ENCODE measurements around the gene SPTBN1. TPM values are rescaled to one million over a fixed set of nuclear protein-coding genes. Genes with fewer than 3 reads are reported as not detected.

The SPTBN1 gene
- polyA plus RNA-seq, 2 of the 4 experiments (the other 2 are of a cell fraction), result 105 to 126 TPM

- ATAC-seq (peak; percentile 62 to 70), FAIRE-seq (peak; percentile 56), DNase-seq (ENCODE audit: low read depth in 1 of 2, low spot score in 1 of 2) (peak; percentile 70 to 84)
- Histone ChIP-seq H3K27ac (peak overlapping the region; percentile 89 to 98), H3K4me3 (peak overlapping the region; percentile 8; the same call in 2 of the 3 replicates), H3K4me2 (peak overlapping the region; percentile 75), H3K4me1 (peaks cover 65% of the 10 kb centered on the region), H3K9me3 (no peaks in the 10 kb centered on the region)
- TF ChIP-seq HOXB5 (CRISPR knock-in tag; IDR thresholded peaks at IDR 0.05), result no peak
- 0 out of 2 replicates have a peak, but pooled peaks have one; percentile 38 for TF ChIP-seq HOXB13 (CRISPR knock-in tag; IDR thresholded peaks at IDR 0.05; ENCODE audit: low read depth)
- no peak for TF ChIP-seq RCOR1 (IDR thresholded peaks at IDR 0.05; ENCODE audit: low read depth, low read length)
- TF ChIP-seq ATOH8 (CRISPR knock-in tag; IDR thresholded peaks at IDR 0.05; ENCODE audit: low read depth), result peak; percentile 44; the same call in 1 of the 2 replicates
- no peak for TF ChIP-seq EHF (CRISPR knock-in tag; IDR thresholded peaks at IDR 0.05)
- peak; percentile 73 for TF ChIP-seq JUNB (IDR thresholded peaks at IDR 0.05)
- TF ChIP-seq ZSCAN20 (CRISPR knock-in tag; IDR thresholded peaks at IDR 0.05), result no peak
- no peak for TF ChIP-seq TP53 (CRISPR knock-in tag; IDR thresholded peaks at IDR 0.05)
- TF ChIP-seq BHLHE40 (IDR thresholded peaks at IDR 0.05; ENCODE audit: low read depth, low read length), result no peak
- TF ChIP-seq HOXA7 (CRISPR knock-in tag; IDR thresholded peaks at IDR 0.05), result no peak
- peak; percentile 12 to 27; a peak in 2 of 5 replicates for TF ChIP-seq RAD21 (conservative IDR thresholded peaks at IDR 0.05 in 1 of 2, IDR thresholded peaks at IDR 0.05 in 1 of 2)
- peak; percentile 83 for TF ChIP-seq FOSL2 (IDR thresholded peaks at IDR 0.05)
- peak; percentile 80 for TF ChIP-seq FOSL2 (CRISPR knock-in tag; IDR thresholded peaks at IDR 0.05)
- no peak; a peak in 1 of 4 replicates for TF ChIP-seq CEBPB (IDR thresholded peaks at IDR 0.05)
- TF ChIP-seq GATA3 (IDR thresholded peaks at IDR 0.05; ENCODE audit: borderline replicate concordance), result peak; percentile 57; the same call in 1 of the 2 replicates
- TF ChIP-seq NR3C1 (IDR thresholded peaks at IDR 0.05), result no peak
- no peak for TF ChIP-seq ZFP36 (IDR thresholded peaks at IDR 0.05; ENCODE audit: borderline replicate concordance, partially characterized antibody)
- peak; percentile 56 for TF ChIP-seq MAX (IDR thresholded peaks at IDR 0.05)
- TF ChIP-seq ZNF302 (CRISPR knock-in tag; IDR thresholded peaks at IDR 0.05), result no peak
- no peak for TF ChIP-seq RFX5 (IDR thresholded peaks at IDR 0.05)
- TF ChIP-seq RARB (CRISPR knock-in tag; IDR thresholded peaks at IDR 0.05), result no peak
- TF ChIP-seq KDM1A (IDR thresholded peaks at IDR 0.05; ENCODE audit: low read depth), result no peak
- TF ChIP-seq CHD4 (IDR thresholded peaks at IDR 0.05; ENCODE audit: borderline replicate concordance), result no peak
- TF ChIP-seq SMC3 (IDR thresholded peaks at IDR 0.05), result peak; percentile 29; the same call in 2 of the 3 replicates
- TF ChIP-seq JUN (IDR thresholded peaks at IDR 0.05), result peak; percentile 18 to 57; a peak in 2 of 5 replicates
- TF ChIP-seq E2F6 (IDR thresholded peaks at IDR 0.05; ENCODE audit: borderline replicate concordance, low read depth), result no peak
- CTCF ChIA-PET, result interaction anchor here (0.9 to 3.3 kb wide), 8 partner anchors 9 to 173 kb away, joined by 3 to 21 read pairs (median 4); no protein-coding TSS in a partner anchor
- 1% methylated on average over 5 of the region's 5 CpGs for WGBS (ENCODE audit: missing lambda C conversion rate)
- POLR2A ChIA-PET, result interaction anchor here (0.6 to 4.0 kb wide), 6 partner anchors 27 to 519 kb away, joined by 3 to 52 read pairs (median 4); partner anchors contain the start of genes RTN4 and SPTBN1
Measured at GRCh38 chr2:54531558-54531957, 75.4 kb downstream of the SPTBN1 start.

- ATAC-seq, result no peak
- ChIA-PET POLR2A (interaction anchor here (4.0 kb wide), 1 partner anchor 24 kb away, joined by 52 read pairs; no protein-coding TSS in a partner anchor), CTCF (interaction anchor here (0.6 to 1.0 kb wide), 3 partner anchors 39 to 170 kb away, joined by 3 to 4 read pairs (median 3); no protein-coding TSS in a partner anchor)
- no peak for FAIRE-seq
- TF ChIP-seq REST (IDR thresholded peaks at IDR 0.05) (no peak), RNF2 (IDR thresholded peaks at IDR 0.05; ENCODE audit: borderline replicate concordance, low read depth) (no peak), RFX5 (IDR thresholded peaks at IDR 0.05) (no peak), HDAC2 (IDR thresholded peaks at IDR 0.05) (no peak)
- peak overlapping the region; percentile 89 to 98 for H3K27ac ChIP-seq
- no peaks in the 10 kb centered on the region for H3K9me3 ChIP-seq
- DNase-seq (ENCODE audit: low read depth in 1 of 2, low spot score in 1 of 2), result no peak
- peak overlapping the region; percentile 75 for H3K4me2 ChIP-seq
- H3K4me1 ChIP-seq, result peaks cover 61% of the 10 kb centered on the region
- WGBS (ENCODE audit: missing lambda C conversion rate), result 91% methylated on average over 1 of the region's 1 CpG
- H3K4me3 ChIP-seq, result no peak overlapping the region
Measured at GRCh38 chr2:54534221-54534620, 78.1 kb downstream of the SPTBN1 start.
